OCI-LY7 (cell line): ENCODE data around the gene HMCES. TPM values are rescaled to one million over a fixed set of nuclear protein-coding genes. Genes with fewer than 3 reads are reported as not detected.

Source experiments
- BruUV-seq: library from RNA; stranded (reverse); fragments of 400-500 nt; replicated peaks from 2 replicates; lab custom pipeline; 2021; lab: Mats Ljungman, UMichigan
- CTCF ChIA-PET: fragments of 300-600 bp; sonication (Branson Sonifier 250); formaldehyde crosslinking; loops from one replicate; lab custom pipeline; 2022; ENCODE audit warnings: antibody characterized with exemption; ENCODE audit not compliant: unreplicated experiment; lab: Charles Lee
- POLR2A ChIA-PET: fragments of 300-600 bp; sonication (Branson Sonifier 250); formaldehyde crosslinking; loops from one replicate; lab custom pipeline; 2022; ENCODE audit warnings: antibody characterized with exemption; lab: Charles Lee
- DNase-seq: peaks from one replicate; pipeline ENCODE4 v3.0.0-alpha.2; 2015; ENCODE audit warnings: low spot score
- H2AFZ ChIP-seq: fragments of 200-600 bp; sonication (generic), shearing (Covaris generic); 2 replicates; pipeline ENCODE4 v1.6.1; 2014; ENCODE audit warnings: mild to moderate bottlenecking, antibody characterized with exemption, low read length, moderate library complexity
- H3K27ac ChIP-seq: fragments of 200-600 bp; sonication (generic); 2 replicates; pipeline ENCODE4 v1.5.1; 2014; ENCODE audit warnings: mixed run types, low read depth, mild to moderate bottlenecking, moderate library complexity, low read length, inconsistent platforms; ENCODE audit not compliant: poor library complexity, severe bottlenecking
- H3K36me3 ChIP-seq: fragments of 200-600 bp; sonication (generic); 2 replicates; pipeline ENCODE4 v1.6.1; 2014; ENCODE audit warnings: mild to moderate bottlenecking, antibody characterized with exemption, low read length, moderate library complexity, mixed read lengths; ENCODE audit not compliant: insufficient read depth
- H3K4me1 ChIP-seq: fragments of 200-600 bp; sonication (generic); 2 replicates; pipeline ENCODE4 v1.5.1; 2014; ENCODE audit warnings: mild to moderate bottlenecking, low read length; ENCODE audit not compliant: insufficient read depth, poor library complexity, severe bottlenecking
- H3K4me2 ChIP-seq: fragments of 200-600 bp; sonication (generic); 2 replicates; pipeline ENCODE4 v1.6.1; 2014; ENCODE audit warnings: mild to moderate bottlenecking, low read length
- H3K4me3 ChIP-seq: fragments of 200-600 bp; sonication (generic); 2 replicates; pipeline ENCODE4 v1.5.1; 2014; ENCODE audit warnings: mild to moderate bottlenecking, low read depth, low read length; ENCODE audit not compliant: poor library complexity, severe bottlenecking
- H3K79me2 ChIP-seq: fragments of 200-600 bp; sonication (generic); 2 replicates; pipeline ENCODE4 v1.6.1; 2016; ENCODE audit warnings: low read depth, mild to moderate bottlenecking, low read length, moderate library complexity, mixed read lengths; ENCODE audit not compliant: insufficient read depth
- H3K9me2 ChIP-seq: fragments of 200-600 bp; sonication (generic); 2 replicates; pipeline ENCODE4 v1.6.1; 2016; ENCODE audit warnings: mild to moderate bottlenecking, low read length, mixed read lengths; ENCODE audit not compliant: insufficient read depth
- H3K9me3 ChIP-seq: fragments of 200-600 bp; sonication (generic); 2 replicates; pipeline ENCODE4 v1.6.1; 2014; ENCODE audit warnings: mild to moderate bottlenecking, mixed run types, low read length, mixed read lengths
- H4K20me1 ChIP-seq: fragments of 200-600 bp; sonication (generic); 2 replicates; pipeline ENCODE4 v1.6.1; 2014; ENCODE audit warnings: mild to moderate bottlenecking, antibody characterized with exemption, low read length, moderate library complexity, mixed read lengths; ENCODE audit not compliant: insufficient read depth
- EZH2phosphoT487 ChIP-seq: fragments of 200-600 bp; sonication (generic); IDR thresholded peaks from 2 replicates; pipeline ENCODE4 v1.6.1; 2018; ENCODE audit warnings: low read depth, borderline replicate concordance, mild to moderate bottlenecking, mixed run types, antibody characterized with exemption, low read length, moderate library complexity, mixed read lengths
- intact Hi-C: fragments of 100-400 bp; cut with micrococcal nuclease; formaldehyde crosslinking; loops from one replicate; pipeline ENCODE4 v1.10.0; 2022; ENCODE audit not compliant: unreplicated experiment
- total RNA-seq, 2 experiments: library from RNA; depleted of rRNA in 1 of 2; stranded (reverse); fragments of >200 nt in 1 of 2; shearing (Covaris generic) in 1 of 2; gene quantifications; 2 replicates each; pipeline ENCODE4 v1.2.3, GENCODE V29; 2014 to 2022
- TF ChIP-seq, protein P1 (sequence below): fragments of 200-600 bp; sonication (generic); conservative IDR thresholded peaks from 2 replicates; pipeline ENCODE4 v1.5.1; 2014; ENCODE audit warnings: mild to moderate bottlenecking, antibody characterized with exemption, low read length, moderate library complexity, mixed read lengths

The HMCES gene
- total RNA-seq, 2 experiments from 2014 or later: 90.6 to 287 TPM

DNA sequence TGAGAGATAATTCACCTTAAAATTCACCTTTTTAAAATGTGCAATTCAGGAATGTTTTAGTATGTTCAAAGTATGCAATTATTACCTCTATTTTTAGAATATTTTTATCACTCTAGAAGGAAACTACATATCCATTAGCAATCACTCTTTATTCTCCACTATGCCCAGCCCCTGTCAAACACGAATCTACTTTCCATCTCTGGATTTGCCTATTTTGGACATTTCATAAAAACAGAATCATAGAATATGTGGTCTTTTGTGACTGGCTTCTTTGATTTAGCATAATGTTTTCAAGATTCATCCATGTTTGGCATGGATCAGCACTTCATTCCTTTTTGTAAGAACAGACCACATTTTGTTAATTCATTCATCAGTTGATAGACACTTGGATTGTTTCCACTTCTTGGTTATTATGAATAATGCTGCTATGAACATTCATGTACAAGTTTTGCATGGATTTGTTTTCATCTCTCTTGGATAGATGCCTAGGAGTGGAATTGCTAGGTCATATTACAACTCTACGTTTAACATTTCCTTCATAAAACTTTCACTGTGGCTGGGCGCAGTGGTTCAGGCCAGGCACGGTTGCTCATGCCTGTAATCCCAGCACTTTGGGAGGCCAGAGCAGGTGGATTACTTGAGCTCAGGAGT lies 12.7 kb downstream of the HMCES start:
- BruUV-seq: no TSS peak
- intact Hi-C loops: no loop called here
- Histone ChIP-seq H4K20me1 (peaks cover 16% of the 10 kb centered on the region; the same call in 1 of the 2 replicates), H3K4me2 (no peak overlapping the region), H3K79me2 (peaks cover 40% of the 10 kb centered on the region), H3K9me2 (no peaks in the 10 kb centered on the region), H3K9me3 (no peaks in the 10 kb centered on the region), H3K36me3 (peaks cover 97% of the 10 kb centered on the region), H3K4me1 (peaks cover 4% of the 10 kb centered on the region), H3K27ac (no peak overlapping the region), H2AFZ (no peak overlapping the region), H3K4me3 (no peak overlapping the region)
- no peak for TF ChIP-seq EZH2phosphoT487
- TF ChIP-seq, protein P1, sequence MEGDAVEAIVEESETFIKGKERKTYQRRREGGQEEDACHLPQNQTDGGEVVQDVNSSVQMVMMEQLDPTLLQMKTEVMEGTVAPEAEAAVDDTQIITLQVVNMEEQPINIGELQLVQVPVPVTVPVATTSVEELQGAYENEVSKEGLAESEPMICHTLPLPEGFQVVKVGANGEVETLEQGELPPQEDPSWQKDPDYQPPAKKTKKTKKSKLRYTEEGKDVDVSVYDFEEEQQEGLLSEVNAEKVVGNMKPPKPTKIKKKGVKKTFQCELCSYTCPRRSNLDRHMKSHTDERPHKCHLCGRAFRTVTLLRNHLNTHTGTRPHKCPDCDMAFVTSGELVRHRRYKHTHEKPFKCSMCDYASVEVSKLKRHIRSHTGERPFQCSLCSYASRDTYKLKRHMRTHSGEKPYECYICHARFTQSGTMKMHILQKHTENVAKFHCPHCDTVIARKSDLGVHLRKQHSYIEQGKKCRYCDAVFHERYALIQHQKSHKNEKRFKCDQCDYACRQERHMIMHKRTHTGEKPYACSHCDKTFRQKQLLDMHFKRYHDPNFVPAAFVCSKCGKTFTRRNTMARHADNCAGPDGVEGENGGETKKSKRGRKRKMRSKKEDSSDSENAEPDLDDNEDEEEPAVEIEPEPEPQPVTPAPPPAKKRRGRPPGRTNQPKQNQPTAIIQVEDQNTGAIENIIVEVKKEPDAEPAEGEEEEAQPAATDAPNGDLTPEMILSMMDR: no peak
- no peak for DNase-seq
- POLR2A ChIA-PET: interaction anchor here (0.6 to 1.2 kb wide), 2 partner anchors 8 to 50 kb away, joined by 3 to 4 read pairs; no protein-coding TSS in a partner anchor
- CTCF ChIA-PET: no interaction called here

DNA sequence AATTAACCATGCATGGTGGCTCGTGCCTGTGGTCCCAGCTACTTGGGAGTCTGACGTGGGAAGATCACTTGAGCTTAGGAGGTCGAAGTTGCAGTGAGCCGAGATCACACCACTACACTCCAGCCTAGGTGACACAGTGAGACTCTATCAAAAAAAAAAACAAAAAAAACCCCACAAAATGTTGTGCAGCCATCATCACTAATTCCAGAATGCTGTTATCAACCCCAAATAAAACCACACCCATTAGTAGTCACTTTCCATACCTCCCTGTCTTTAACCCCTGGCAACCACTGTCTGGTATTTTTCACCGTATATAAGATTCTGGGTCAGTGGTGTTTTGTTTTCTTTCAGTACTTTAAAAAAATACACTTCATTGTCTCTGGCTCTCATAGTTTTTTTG lies 16.6 kb downstream of the HMCES start:
- no TSS peak for BruUV-seq
- no peak overlapping the region for H3K4me2 ChIP-seq
- no peaks in the 10 kb centered on the region; the same call in 1 of the 2 replicates for H4K20me1 ChIP-seq
- no peaks in the 10 kb centered on the region for H3K9me3 ChIP-seq
- ChIA-PET CTCF (no interaction called here), POLR2A (interaction anchor here (0.9 kb wide), 1 partner anchor 12 kb away, joined by 3 read pairs; no protein-coding TSS in a partner anchor)
- H3K4me1 ChIP-seq: no peaks in the 10 kb centered on the region
- peaks cover 12% of the 10 kb centered on the region; the same call in 1 of the 2 replicates for H3K79me2 ChIP-seq
- no peak overlapping the region for H2AFZ ChIP-seq
- no peak overlapping the region for H3K4me3 ChIP-seq
- TF ChIP-seq EZH2phosphoT487: no peak
- TF ChIP-seq, protein P1: no peak
- DNase-seq: no peak
- intact Hi-C loops: no loop called here
- no peaks in the 10 kb centered on the region for H3K9me2 ChIP-seq
- H3K36me3 ChIP-seq: peaks cover 96% of the 10 kb centered on the region
- H3K27ac ChIP-seq: no peak overlapping the region
